Stimulated activated CD4-positive, alpha-beta T cell treated with anti-CD3 and anti-CD28 coated beads, Interleukin-15, amount 100 ng/mL, for 1 hour (primary cell): Measurements from ENCODE around the gene EFNA1.

Experiments used
- DNase-seq, 2 donors: peaks; one replicate each; pipeline ENCODE4 v3.0.0-alpha.2; 2020; ENCODE audit warnings: low read depth in 1 of 2, low spot score in 1 of 2

The EFNA1 gene

DNA sequence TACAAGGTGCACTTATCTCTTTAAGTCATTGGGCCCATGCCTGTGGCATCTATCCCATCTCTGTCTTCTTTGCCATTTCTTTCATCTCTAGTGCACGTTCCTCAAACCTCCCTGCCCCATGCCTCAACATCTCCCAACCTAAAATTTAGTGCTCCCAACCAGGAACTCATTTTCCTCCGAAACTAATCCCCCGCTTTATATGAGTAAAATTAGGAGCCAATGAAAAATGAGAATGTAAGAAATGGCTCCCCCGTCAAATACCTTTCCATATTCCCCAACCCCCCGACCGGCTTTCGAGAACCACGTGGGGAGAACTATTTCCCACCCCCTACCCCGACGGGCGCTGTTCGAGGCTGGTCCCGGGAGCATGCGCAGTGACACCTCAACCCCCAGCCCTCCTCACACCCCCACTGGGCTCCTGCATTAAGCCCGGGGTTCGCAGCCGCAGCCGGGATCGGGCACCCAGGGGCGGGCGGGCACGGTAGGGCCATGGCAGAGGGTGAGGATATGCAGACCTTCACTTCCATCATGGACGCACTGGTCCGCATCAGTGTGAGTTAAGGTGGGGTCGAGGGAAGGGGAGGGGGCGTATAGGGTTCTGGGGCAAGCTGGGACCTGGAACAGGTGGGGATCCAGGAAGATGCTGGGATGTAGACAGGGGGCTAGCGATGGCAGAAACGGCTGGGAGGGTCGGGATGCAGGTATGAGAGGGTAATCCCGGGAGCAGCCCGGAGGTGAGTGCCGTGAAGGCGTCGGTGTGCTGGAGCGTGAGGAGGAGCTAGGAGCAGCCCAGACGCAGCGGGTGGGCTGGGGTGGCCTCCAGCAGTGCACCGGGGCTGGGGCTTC is 46.0 kb downstream of the EFNA1 start, which contains the start of gene TRIM46:
Gene TRIM46 (plus strand): TSS at position 372 of the 846 bp plus-strand sequence. CDS start 118 bp downstream, at position 490.
- DNase-seq: peak in 1 of 2 donors; percentile 57

DNA sequence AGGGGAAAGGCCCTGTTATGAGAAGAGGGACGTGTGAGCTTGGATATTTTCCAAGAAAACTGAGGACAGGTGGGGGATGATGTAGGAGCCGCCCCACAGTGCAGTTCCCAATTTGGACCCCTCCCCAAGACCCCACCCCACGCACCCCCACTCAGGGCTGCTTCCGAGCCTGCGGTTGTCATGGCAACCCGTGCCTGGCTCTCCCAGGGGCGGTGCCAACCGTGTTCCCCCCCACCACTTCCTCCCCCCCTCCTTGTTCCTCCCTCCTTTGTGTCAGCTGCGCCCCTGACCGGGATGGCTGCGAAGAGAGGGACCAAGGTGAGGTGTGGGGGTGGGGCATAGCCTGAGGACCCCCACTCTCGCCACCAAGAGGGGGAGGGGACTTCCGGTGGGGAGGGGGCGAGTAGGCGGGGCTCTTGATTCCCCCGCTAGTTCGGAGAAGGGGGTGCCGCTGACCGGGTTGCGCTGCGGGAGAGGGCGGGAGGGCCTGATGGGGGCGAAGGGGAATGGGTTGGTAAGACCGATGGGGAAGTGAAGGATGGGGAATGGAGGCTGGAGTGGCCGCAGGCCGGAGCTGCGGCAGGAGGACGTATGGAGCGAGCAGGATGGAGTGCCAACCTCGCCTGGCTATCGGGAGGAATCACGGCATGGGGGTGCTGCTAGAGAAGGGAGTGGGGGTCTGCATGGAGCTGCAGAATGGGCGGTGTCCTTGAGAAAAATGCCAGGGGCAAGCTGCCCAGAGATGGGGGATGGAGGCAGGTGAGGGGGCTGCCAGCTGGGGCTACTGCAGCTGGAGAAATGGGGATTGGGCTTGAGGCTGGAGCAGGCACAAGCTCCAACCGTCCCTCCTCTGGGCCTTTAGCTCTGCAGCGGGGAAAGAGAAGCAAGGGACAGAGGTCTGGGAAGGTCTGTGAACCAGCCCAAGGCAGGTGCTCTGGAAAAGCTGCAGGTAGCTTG is 46.9 kb downstream of the EFNA1 start:
- peak in 1 of 2 donors; percentile 22 for DNase-seq

DNA sequence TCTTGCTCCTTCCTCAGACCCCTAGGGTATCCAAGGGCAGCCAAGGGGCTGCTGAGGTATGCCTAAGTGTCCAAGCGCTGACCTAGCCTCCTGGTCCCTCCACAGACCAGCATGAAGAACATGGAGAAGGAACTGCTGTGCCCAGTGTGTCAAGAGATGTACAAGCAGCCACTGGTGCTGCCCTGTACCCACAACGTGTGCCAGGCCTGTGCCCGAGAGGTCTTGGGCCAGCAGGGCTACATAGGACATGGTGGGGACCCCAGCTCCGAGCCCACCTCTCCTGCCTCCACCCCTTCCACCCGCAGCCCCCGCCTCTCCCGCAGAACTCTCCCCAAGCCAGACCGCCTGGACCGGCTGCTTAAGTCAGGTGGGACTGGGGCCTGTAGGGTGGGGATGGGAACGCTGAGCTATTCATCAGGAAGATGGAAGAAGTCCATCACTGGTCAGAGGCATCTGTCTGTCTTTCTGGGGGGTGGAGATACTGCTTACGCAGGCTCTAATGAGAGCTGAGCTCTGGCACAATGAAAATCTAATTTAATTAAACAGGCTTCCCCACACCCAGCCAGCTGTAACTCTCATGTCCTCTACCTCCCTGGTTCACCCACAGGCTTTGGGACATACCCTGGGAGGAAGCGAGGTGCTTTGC is 47.7 kb downstream of the EFNA1 start:
- no peak for DNase-seq

DNA sequence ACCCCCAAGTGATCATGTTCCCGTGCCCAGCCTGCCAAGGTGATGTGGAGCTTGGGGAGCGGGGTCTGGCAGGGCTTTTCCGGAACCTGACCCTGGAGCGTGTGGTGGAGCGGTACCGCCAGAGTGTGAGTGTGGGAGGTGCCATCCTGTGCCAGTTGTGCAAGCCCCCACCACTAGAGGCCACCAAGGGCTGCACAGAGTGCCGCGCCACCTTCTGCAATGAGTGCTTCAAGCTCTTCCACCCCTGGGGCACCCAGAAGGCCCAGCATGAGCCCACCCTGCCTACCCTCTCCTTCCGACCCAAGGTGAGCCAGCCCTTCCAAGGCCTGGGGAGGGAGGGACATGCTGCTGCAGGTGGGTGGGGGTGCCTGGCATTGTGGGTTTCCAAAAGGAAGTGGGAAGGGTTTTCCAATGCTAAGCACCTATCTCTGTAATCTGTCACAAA is 48.3 kb downstream of the EFNA1 start:
- no peak for DNase-seq

DNA sequence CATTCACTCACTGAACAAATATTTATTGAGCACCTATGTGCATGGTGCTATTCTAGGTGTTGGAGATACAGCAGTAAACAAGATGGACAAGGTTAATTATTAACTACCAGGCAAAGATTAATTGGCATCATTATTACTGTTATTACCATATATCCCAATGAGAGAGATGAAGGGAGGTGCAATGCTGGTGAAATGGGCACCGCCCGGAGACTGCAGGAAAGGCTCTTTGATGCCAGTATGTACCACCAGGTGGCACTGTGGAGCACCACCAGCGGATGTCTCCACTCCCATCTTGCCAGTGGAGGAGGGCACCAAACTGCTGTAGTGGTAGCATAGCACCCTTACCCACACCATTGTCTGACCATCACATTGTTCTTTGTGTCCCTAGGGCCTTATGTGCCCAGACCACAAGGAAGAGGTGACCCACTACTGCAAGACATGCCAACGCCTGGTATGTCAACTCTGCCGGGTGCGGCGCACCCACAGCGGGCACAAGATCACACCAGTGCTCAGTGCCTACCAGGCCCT is 48.9 kb downstream of the EFNA1 start:
- peak; percentile 69 to 75 for DNase-seq

DNA sequence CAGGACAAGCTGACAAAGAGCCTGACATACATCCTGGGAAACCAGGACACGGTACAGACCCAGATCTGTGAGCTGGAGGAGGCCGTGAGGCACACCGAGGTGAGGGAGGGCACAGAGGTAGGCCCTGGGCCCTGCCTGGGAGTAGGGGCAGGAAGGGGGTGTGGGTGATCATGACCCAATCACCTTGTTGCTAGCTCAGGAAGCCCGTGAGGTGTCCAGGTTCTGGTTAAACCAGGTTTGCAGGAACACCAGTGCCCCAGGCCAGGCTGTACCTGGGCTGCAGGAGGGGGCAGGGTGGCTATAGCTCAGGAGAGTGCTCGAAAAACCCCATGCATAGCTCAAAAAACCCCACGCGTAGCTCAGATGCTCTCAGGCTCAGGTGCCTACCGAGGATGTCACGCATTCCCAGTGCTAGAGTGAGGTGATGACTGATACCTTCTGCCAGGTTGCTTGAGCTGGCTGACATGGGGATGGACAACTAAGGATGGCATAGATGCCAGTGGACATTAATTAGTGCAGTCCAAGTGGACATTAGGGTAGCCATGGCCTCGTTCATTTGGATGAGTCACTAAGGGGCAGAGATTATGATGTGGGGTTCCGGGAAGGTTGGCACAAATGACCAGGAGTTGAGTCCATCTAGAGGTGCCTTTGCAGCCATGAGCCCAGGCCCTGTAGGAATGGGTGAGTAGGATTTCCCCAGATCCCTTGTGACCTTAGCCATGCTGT is 49.7 kb downstream of the EFNA1 start:
- DNase-seq: no peak

DNA sequence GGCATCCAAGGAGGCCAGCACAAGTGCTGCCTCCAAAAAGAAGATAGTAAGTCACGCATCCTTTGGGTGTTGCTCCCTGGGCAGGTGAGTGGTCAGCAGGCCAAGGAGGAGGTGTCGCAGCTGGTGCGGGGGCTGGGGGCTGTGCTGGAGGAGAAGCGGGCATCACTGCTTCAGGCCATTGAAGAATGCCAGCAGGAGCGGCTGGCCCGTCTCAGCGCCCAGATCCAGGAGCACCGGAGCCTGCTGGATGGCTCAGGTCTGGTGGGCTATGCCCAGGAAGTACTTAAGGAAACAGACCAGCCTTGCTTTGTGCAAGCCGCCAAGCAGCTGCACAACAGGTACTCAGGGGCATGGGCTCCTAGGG is 50.2 kb downstream of the EFNA1 start:
- DNase-seq: no peak

DNA sequence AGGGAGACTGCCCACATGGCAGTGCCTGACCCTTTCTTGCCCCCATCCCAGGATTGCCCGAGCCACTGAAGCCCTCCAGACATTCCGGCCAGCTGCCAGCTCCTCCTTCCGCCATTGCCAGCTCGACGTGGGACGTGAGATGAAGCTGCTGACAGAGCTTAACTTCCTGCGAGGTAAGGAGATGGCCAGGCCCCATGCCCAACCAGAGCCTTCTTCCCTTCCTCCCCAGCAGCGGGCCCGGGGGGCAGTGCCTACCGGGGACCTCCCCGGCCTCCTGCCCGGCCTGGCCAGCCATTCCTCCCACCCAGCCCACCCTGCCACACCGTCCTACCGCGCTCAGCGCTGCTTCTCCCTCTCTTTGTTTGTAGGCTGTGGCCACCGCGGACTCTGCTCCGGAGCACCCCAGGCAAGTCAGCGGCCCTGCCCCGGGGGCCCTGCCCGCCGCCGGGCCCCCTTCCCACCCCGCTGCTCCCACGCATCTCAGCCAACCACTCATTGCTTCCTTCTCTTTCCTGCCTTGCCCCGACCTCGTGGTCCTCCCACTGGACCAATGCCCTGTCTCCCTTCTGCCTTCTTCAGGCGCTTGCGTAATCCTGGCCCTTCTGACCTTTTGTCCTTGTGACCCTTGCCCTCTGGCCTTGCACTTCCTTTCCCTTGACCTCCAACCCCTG is 50.9 kb downstream of the EFNA1 start:
- DNase-seq: no peak

DNA sequence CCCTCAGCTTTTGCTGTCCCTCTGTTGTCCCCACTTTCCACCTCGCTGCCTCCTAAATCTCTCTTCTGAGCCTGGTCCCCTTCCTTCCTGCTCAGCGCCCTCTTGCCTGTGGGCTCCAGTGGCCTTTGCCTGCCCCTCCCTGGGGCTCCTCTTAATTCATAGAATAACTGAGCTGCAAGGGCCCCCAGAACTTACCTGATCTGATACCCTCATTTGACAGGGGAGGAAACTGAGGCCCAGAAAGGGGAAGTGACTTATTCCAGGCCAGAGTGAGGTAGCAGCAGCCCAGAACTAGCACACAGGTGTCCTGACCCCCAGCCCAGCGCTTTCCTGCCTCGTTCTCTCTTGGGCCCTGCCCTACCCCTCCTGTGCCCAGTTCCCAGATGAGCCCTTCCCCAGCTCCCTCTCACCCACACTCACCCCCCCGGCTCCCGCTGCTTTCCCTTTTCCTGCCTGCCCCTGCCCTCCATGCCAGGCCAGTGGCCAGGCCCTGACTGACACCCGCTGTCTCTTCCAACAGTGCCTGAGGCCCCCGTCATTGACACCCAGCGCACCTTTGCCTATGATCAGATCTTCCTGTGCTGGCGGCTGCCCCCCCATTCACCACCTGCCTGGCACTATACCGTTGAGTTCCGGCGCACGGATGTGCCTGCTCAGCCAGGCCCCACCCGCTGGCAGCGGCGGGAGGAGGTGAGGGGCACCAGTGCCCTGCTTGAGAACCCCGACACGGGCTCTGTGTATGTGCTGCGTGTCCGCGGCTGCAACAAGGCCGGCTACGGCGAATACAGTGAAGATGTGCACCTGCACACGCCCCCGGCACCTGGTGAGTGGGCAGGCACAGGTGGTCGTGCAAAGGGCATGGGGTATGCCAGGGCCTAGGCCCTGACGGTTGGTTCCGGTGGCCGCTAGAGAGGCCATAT is 51.7 kb downstream of the EFNA1 start:
- DNase-seq: no peak

DNA sequence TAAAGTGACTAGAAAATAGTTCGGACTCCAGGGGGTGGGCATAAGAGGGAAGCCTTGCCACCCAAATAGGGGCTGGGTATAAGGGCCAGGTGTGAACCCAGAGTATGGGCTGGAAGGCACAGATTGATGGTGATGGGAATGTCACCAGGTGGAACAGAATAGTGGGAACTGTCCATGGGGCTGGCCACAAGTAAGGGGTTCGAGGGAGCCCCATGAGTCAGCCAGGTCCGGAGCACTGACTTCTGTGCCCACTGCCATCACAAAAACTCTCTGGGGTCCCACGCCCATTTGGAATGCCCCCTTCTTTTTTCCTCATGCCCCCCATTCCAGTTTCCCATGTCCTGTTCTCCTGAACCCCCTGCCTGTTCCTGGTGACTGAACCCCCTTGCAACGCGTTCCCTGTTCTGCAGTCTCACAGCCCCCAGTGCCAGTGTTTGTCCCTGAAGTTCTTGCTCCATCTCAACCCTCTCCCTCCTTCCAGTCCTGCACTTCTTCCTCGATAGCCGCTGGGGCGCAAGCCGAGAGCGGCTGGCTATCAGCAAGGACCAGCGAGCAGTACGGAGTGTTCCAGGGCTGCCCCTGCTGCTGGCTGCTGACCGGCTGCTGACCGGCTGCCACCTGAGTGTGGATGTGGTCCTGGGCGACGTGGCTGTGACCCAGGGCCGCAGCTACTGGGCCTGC is 53.8 kb downstream of the EFNA1 start:
- DNase-seq: no peak

DNA sequence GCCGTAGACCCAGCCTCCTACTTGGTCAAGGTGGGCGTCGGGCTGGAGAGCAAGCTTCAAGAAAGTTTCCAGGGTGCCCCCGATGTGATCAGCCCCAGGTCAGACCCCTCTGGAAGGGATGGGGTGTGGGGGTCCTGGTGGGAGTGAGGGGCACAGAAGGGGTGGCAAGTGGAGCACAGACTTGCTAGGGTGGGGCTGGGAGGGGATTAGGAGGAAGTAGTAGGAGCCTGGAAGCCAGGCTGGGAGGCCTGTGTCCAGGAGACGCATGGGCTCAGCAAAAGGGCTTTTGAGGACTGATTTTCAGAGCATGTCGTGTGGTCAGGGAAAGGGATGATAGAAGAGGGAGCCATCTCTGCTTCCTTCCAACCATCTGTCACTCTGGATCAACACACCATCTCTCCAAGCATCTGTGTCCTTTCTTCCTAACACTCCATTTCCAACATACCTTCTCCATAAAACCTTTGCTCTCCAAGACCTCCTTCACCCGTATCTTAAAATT is 54.4 kb downstream of the EFNA1 start:
- DNase-seq: no peak

DNA sequence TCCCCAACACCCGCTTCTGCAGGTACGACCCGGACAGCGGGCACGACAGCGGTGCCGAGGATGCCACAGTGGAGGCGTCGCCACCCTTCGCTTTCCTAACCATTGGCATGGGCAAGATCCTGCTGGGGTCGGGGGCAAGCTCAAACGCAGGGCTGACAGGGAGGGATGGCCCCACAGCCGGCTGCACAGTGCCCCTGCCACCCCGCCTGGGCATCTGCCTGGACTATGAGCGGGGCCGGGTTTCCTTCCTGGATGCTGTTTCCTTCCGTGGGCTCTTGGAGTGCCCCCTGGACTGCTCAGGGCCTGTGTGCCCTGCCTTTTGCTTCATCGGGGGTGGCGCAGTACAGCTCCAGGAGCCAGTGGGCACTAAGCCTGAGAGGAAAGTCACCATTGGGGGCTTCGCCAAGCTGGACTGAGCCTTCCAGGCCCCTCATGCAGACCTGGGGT is 56.1 kb downstream of the EFNA1 start:
- no peak for DNase-seq

DNA sequence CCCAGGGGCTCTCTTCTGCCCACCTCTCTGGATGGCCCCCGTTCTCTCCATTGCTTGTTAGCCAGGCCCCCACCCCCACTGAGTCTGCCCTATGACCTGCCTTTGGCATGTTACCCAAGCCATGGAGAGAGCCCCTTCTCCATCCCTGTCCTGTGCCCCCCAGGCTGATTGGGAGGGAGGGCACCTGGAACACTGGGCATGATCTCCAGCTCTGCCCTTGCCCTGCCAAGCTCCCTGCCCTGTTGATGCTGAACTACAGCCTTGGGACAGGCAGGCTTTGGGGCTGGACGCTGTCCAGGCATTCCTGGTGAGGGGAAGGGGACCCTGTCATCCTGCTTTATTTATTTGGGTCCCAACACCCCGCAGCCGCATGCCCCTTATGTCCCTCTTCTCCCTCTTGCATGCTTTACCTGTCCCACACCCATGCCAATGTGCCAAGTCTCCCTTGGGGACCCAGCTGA is 56.7 kb downstream of the EFNA1 start:
- no peak for DNase-seq
